ENCODE data around the gene RNASE4. TPM values are rescaled to one million over a fixed set of nuclear protein-coding genes. Genes with fewer than 3 reads are reported as not detected.
"Not testable (repeated sequence)": the region's sequence is repeated elsewhere in the genome, so short reads cannot be mapped to it uniquely, and the experiment has no call there.

The RNASE4 gene
- total RNA-seq, 2 experiments from 2014 or later: 0.37 to 0.50 TPM

GRCh38 chr14:20726121-20726520, 41.8 kb downstream of the RNASE4 start:
- H3K27ac Mint-ChIP-seq; POLR2A ChIA-PET; ATAC-seq; H3K36me3 Mint-ChIP-seq (ENCODE audit: low read depth); H3K4me3 Mint-ChIP-seq; intact Hi-C loops (cut with DNase I, micrococcal nuclease); DNase-seq; H3K9me3 Mint-ChIP-seq (ENCODE audit: low read depth); H3K4me1 Mint-ChIP-seq; CTCF ChIA-PET: not testable (repeated sequence)
- H3K27me3 Mint-ChIP-seq: peaks cover 33% of the 10 kb centered on the region

GRCh38 chr14:20726531-20726930, 42.2 kb downstream of the RNASE4 start:
- Mint-ChIP-seq H3K27ac (no peak overlapping the region), H3K4me3 (no peak overlapping the region), H3K27me3 (peaks cover 33% of the 10 kb centered on the region), H3K36me3 (ENCODE audit: low read depth) (no peaks in the 10 kb centered on the region), H3K4me1 (no peaks in the 10 kb centered on the region), H3K9me3 (ENCODE audit: low read depth) (no peaks in the 10 kb centered on the region)
- DNase-seq: no peak
- ChIA-PET POLR2A (no interaction called here), CTCF (interaction anchor here (1.2 kb wide), 1 partner anchor 28 kb away, joined by 3 read pairs; no protein-coding TSS in a partner anchor)
- intact Hi-C loops (cut with DNase I, micrococcal nuclease): no loop called here
- ATAC-seq: no peak

GRCh38 chr14:20730891-20731290, 46.5 kb downstream of the RNASE4 start:
- H3K4me1 Mint-ChIP-seq: no peaks in the 10 kb centered on the region
- no peaks in the 10 kb centered on the region for H3K36me3 Mint-ChIP-seq (ENCODE audit: low read depth)
- peaks cover 11% of the 10 kb centered on the region for H3K27me3 Mint-ChIP-seq
- no peak overlapping the region for H3K27ac Mint-ChIP-seq
- ChIA-PET POLR2A (no interaction called here), CTCF (interaction anchor here (0.8 to 3.4 kb wide), 3 partner anchors 9 to 127 kb away, joined by 3 to 8 read pairs (median 3); no protein-coding TSS in a partner anchor)
- intact Hi-C loops (cut with DNase I, micrococcal nuclease): no loop called here
- DNase-seq: no peak
- no peak for ATAC-seq
- H3K9me3 Mint-ChIP-seq (ENCODE audit: low read depth): no peaks in the 10 kb centered on the region
- no peak overlapping the region for H3K4me3 Mint-ChIP-seq

- Mint-ChIP-seq H3K27ac (no peak overlapping the region), H3K27me3 (peaks cover 6% of the 10 kb centered on the region), H3K36me3 (ENCODE audit: low read depth) (no peaks in the 10 kb centered on the region), H3K9me3 (ENCODE audit: low read depth) (no peaks in the 10 kb centered on the region), H3K4me3 (no peak overlapping the region), H3K4me1 (no peaks in the 10 kb centered on the region)
- no peak for ATAC-seq
- DNase-seq: no peak
- ChIA-PET CTCF (interaction anchor here (0.6 to 3.4 kb wide), 3 partner anchors 11 to 125 kb away, joined by 3 to 8 read pairs (median 3); no protein-coding TSS in a partner anchor), POLR2A (no interaction called here)
- intact Hi-C loops (cut with DNase I, micrococcal nuclease): no loop called here
These were observed 48.1 kb downstream of the RNASE4 start for GRCh38 chr14:20732477-20732876.

GRCh38 chr14:20732979-20733635, 48.7 kb downstream of the RNASE4 start:
- H3K36me3 Mint-ChIP-seq (ENCODE audit: low read depth): no peaks in the 10 kb centered on the region
- intact Hi-C loops (cut with DNase I, micrococcal nuclease): no loop called here
- H3K9me3 Mint-ChIP-seq (ENCODE audit: low read depth): no peaks in the 10 kb centered on the region
- H3K4me1 Mint-ChIP-seq: no peaks in the 10 kb centered on the region
- ChIA-PET CTCF (interaction anchor here (1.0 to 3.4 kb wide), 2 partner anchors 13 to 35 kb away, joined by 3 to 8 read pairs; partner anchors contain the start of gene EDDM3A), POLR2A (no interaction called here)
- no peak overlapping the region for H3K4me3 Mint-ChIP-seq
- DNase-seq (no peak), ATAC-seq (no peak)
- H3K27me3 Mint-ChIP-seq: peaks cover 4% of the 10 kb centered on the region
- no peak overlapping the region for H3K27ac Mint-ChIP-seq

- DNase-seq (no peak), ATAC-seq (no peak)
- CTCF ChIA-PET: interaction anchor here (1.0 to 3.4 kb wide), 3 partner anchors 12 to 42 kb away, joined by 3 to 8 read pairs (median 5); partner anchors contain the start of gene EDDM3A
- Mint-ChIP-seq H3K9me3 (ENCODE audit: low read depth) (no peaks in the 10 kb centered on the region), H3K27ac (no peak overlapping the region), H3K27me3 (peaks cover 6% of the 10 kb centered on the region), H3K4me3 (no peak overlapping the region), H3K36me3 (ENCODE audit: low read depth) (no peaks in the 10 kb centered on the region), H3K4me1 (no peaks in the 10 kb centered on the region)
- intact Hi-C loops (cut with DNase I, micrococcal nuclease): no loop called here
- POLR2A ChIA-PET: no interaction called here
These were observed 49.5 kb downstream of the RNASE4 start for GRCh38 chr14:20733684-20734429.

GRCh38 chr14:20734430-20734806, 50.1 kb downstream of the RNASE4 start:
- POLR2A ChIA-PET: no interaction called here
- Mint-ChIP-seq H3K27ac (no peak overlapping the region), H3K4me1 (no peaks in the 10 kb centered on the region), H3K27me3 (peaks cover 6% of the 10 kb centered on the region), H3K36me3 (ENCODE audit: low read depth) (no peaks in the 10 kb centered on the region), H3K9me3 (ENCODE audit: low read depth) (no peaks in the 10 kb centered on the region), H3K4me3 (no peak overlapping the region)
- no peak for ATAC-seq
- intact Hi-C loops (cut with DNase I, micrococcal nuclease): no loop called here
- CTCF ChIA-PET: interaction anchor here (1.4 kb wide), 1 partner anchor 43 kb away, joined by 5 read pairs; no protein-coding TSS in a partner anchor
- no peak for DNase-seq

- DNase-seq; ATAC-seq; H3K4me3 Mint-ChIP-seq; H3K4me1 Mint-ChIP-seq; H3K27ac Mint-ChIP-seq; intact Hi-C loops (cut with DNase I, micrococcal nuclease); H3K27me3 Mint-ChIP-seq; H3K9me3 Mint-ChIP-seq (ENCODE audit: low read depth); H3K36me3 Mint-ChIP-seq (ENCODE audit: low read depth): not testable (repeated sequence)
- CTCF ChIA-PET: interaction anchor here (0.5 to 1.1 kb wide), 2 partner anchors 19 to 258 kb away, joined by 3 read pairs; no protein-coding TSS in a partner anchor
- POLR2A ChIA-PET: interaction anchor here (0.6 kb wide), 1 partner anchor 23 kb away, joined by 3 read pairs; no protein-coding TSS in a partner anchor
These were observed 53.9 kb downstream of the RNASE4 start for GRCh38 chr14:20738292-20738691.

- Mint-ChIP-seq H3K9me3 (ENCODE audit: low read depth) (no peaks in the 10 kb centered on the region), H3K36me3 (ENCODE audit: low read depth) (no peaks in the 10 kb centered on the region), H3K27ac (no peak overlapping the region), H3K27me3 (peaks cover 4% of the 10 kb centered on the region), H3K4me1 (no peaks in the 10 kb centered on the region), H3K4me3 (no peak overlapping the region)
- ATAC-seq: no peak
- intact Hi-C loops (cut with DNase I, micrococcal nuclease): no loop called here
- DNase-seq: no peak
- ChIA-PET POLR2A (no interaction called here), CTCF (interaction anchor here (0.6 kb wide), 1 partner anchor 225 kb away, joined by 3 read pairs; no protein-coding TSS in a partner anchor)
These were observed 57.8 kb downstream of the RNASE4 start for GRCh38 chr14:20742132-20742531.

GRCh38 chr14:20743556-20743955, 59.2 kb downstream of the RNASE4 start:
- intact Hi-C loops (cut with DNase I, micrococcal nuclease): no loop called here
- Mint-ChIP-seq H3K27me3 (peaks cover 4% of the 10 kb centered on the region), H3K4me1 (no peaks in the 10 kb centered on the region), H3K4me3 (no peak overlapping the region), H3K27ac (no peak overlapping the region), H3K36me3 (ENCODE audit: low read depth) (no peaks in the 10 kb centered on the region), H3K9me3 (ENCODE audit: low read depth) (no peaks in the 10 kb centered on the region)
- ATAC-seq (no peak), DNase-seq (no peak)
- ChIA-PET POLR2A (no interaction called here), CTCF (interaction anchor here (0.8 to 1.0 kb wide), 2 partner anchors 12 to 787 kb away, joined by 3 to 4 read pairs; no protein-coding TSS in a partner anchor)

GRCh38 chr14:20745571-20746358, 61.4 kb downstream of the RNASE4 start, which contains the start of gene EDDM3A:
Gene EDDM3A (plus strand): TSS chr14:20745887. CDS start chr14:20747581, 1,694 bp downstream.
- intact Hi-C loops (cut with DNase I, micrococcal nuclease): no loop called here
- CTCF ChIA-PET: interaction anchor here (1.3 to 1.6 kb wide), 3 partner anchors 11 to 259 kb away, joined by 3 to 5 read pairs (median 3); no protein-coding TSS in a partner anchor
- POLR2A ChIA-PET: no interaction called here
- H3K4me1 Mint-ChIP-seq: no peaks in the 10 kb centered on the region
- H3K27me3 Mint-ChIP-seq: peaks cover 6% of the 10 kb centered on the region
- no peaks in the 10 kb centered on the region for H3K36me3 Mint-ChIP-seq (ENCODE audit: low read depth)
- DNase-seq (no peak), ATAC-seq (no peak)
- no peak within 1 kb of the TSS for H3K27ac Mint-ChIP-seq
- no peak within 1 kb of the TSS for H3K4me3 Mint-ChIP-seq
- H3K9me3 Mint-ChIP-seq (ENCODE audit: low read depth): peaks cover 2% of the 10 kb centered on the region
